HuH-7.5 (cell line): ENCODE measurements around the gene DNAH8.
"Not testable (repeated sequence)": the region's sequence is repeated elsewhere in the genome, so short reads cannot be mapped to it uniquely, and the experiment has no call there.

Experiments used
- DNase-seq: peaks from one replicate; pipeline ENCODE4 v3.0.0; 2011; ENCODE audit warnings: low spot score

The DNAH8 gene

GRCh38 chr6:38845931-38846330 lies 130.8 kb downstream of the DNAH8 start:
- no peak for DNase-seq

GRCh38 chr6:38846361-38846760 lies 131.2 kb downstream of the DNAH8 start:
- no peak for DNase-seq

GRCh38 chr6:38846844-38847243 lies 131.7 kb downstream of the DNAH8 start:
- no peak for DNase-seq

GRCh38 chr6:38847497-38847896 lies 132.4 kb downstream of the DNAH8 start:
- DNase-seq, result no peak

- DNase-seq, result no peak
Measured at GRCh38 chr6:38848760-38849159, 133.6 kb downstream of the DNAH8 start.

GRCh38 chr6:38852215-38852614 lies 137.1 kb downstream of the DNAH8 start:
- no peak for DNase-seq

GRCh38 chr6:38853236-38853635 lies 138.1 kb downstream of the DNAH8 start:
- DNase-seq, result no peak

GRCh38 chr6:38856492-38856891 lies 141.4 kb downstream of the DNAH8 start:
- no peak for DNase-seq

- DNase-seq, result no peak
Measured at GRCh38 chr6:38857815-38858214, 142.7 kb downstream of the DNAH8 start.

GRCh38 chr6:38860041-38860440 lies 144.9 kb downstream of the DNAH8 start:
- DNase-seq, result no peak

- no peak for DNase-seq
Measured at GRCh38 chr6:38861926-38862401, 146.9 kb downstream of the DNAH8 start.

GRCh38 chr6:38865521-38866174 lies 150.5 kb downstream of the DNAH8 start:
- no peak for DNase-seq

GRCh38 chr6:38867726-38868125 lies 152.6 kb downstream of the DNAH8 start:
- DNase-seq, result no peak

GRCh38 chr6:38871741-38872568 lies 156.8 kb downstream of the DNAH8 start:
- peak; percentile 35 for DNase-seq

GRCh38 chr6:38873001-38873400 lies 157.9 kb downstream of the DNAH8 start:
- DNase-seq, result no peak

- not testable (repeated sequence) for DNase-seq
Measured at GRCh38 chr6:38873816-38874215, 158.7 kb downstream of the DNAH8 start.

- DNase-seq, result no peak
Measured at GRCh38 chr6:38876475-38876874, 161.4 kb downstream of the DNAH8 start.

GRCh38 chr6:38877721-38878120 lies 162.6 kb downstream of the DNAH8 start:
- DNase-seq, result no peak

- DNase-seq, result no peak
Measured at GRCh38 chr6:38882157-38882556, 167.0 kb downstream of the DNAH8 start.

- DNase-seq, result no peak
Measured at GRCh38 chr6:38897507-38897906, 182.4 kb downstream of the DNAH8 start.

- no peak for DNase-seq
Measured at GRCh38 chr6:38901802-38902522, 186.9 kb downstream of the DNAH8 start.

- DNase-seq, result no peak
Measured at GRCh38 chr6:38906582-38906981, 191.5 kb downstream of the DNAH8 start.

GRCh38 chr6:38907264-38907663 lies 192.2 kb downstream of the DNAH8 start:
- no peak for DNase-seq
